Osteocyte (in vitro differentiated cells): ENCODE results near the gene RPLP2. TPM values are rescaled to one million over a fixed set of nuclear protein-coding genes. Genes with fewer than 3 reads are reported as not detected.

Source experiments
- DNase-seq: peaks from one replicate; pipeline ENCODE4 v3.0.0; 2021; ENCODE audit warnings: mixed read lengths; ENCODE audit not compliant: unreplicated experiment; ENCODE audit errors: extremely low spot score
- H3K27ac Mint-ChIP-seq: one replicate; pipeline ENCODE4 v1.8.0; 2021; ENCODE audit warnings: mild to moderate bottlenecking, mixed read lengths; ENCODE audit not compliant: unreplicated experiment
- H3K27me3 Mint-ChIP-seq: one replicate; pipeline ENCODE4 v1.8.0; 2021; ENCODE audit warnings: mixed read lengths; ENCODE audit not compliant: unreplicated experiment
- H3K36me3 Mint-ChIP-seq: one replicate; pipeline ENCODE4 v1.8.0; 2021; ENCODE audit warnings: mixed read lengths; ENCODE audit not compliant: unreplicated experiment
- H3K4me1 Mint-ChIP-seq: one replicate; pipeline ENCODE4 v1.8.0; 2021; ENCODE audit warnings: mixed read lengths; ENCODE audit not compliant: unreplicated experiment
- H3K4me3 Mint-ChIP-seq: one replicate; pipeline ENCODE4 v1.8.0; 2021; ENCODE audit warnings: mild to moderate bottlenecking, moderate library complexity, mixed read lengths; ENCODE audit not compliant: unreplicated experiment
- H3K9me3 Mint-ChIP-seq: one replicate; pipeline ENCODE4 v1.8.0; 2021; ENCODE audit warnings: mixed read lengths; ENCODE audit not compliant: unreplicated experiment
- total RNA-seq: library from RNA; stranded (reverse); gene quantifications from 2 replicates; pipeline ENCODE4 v1.2.1, GENCODE V29; 2021
- TF ChIP-seq, protein P1 (sequence below): fragments of 200-600 bp; sonication (generic); IDR thresholded peaks from 2 replicates; pipeline ENCODE4 v1.5.0; 2021; ENCODE audit warnings: antibody characterized with exemption, mild to moderate bottlenecking, moderate library complexity

Gene RPLP2
- total RNA-seq, 1 donor from 2014 or later, result 1,500 TPM

DNA sequence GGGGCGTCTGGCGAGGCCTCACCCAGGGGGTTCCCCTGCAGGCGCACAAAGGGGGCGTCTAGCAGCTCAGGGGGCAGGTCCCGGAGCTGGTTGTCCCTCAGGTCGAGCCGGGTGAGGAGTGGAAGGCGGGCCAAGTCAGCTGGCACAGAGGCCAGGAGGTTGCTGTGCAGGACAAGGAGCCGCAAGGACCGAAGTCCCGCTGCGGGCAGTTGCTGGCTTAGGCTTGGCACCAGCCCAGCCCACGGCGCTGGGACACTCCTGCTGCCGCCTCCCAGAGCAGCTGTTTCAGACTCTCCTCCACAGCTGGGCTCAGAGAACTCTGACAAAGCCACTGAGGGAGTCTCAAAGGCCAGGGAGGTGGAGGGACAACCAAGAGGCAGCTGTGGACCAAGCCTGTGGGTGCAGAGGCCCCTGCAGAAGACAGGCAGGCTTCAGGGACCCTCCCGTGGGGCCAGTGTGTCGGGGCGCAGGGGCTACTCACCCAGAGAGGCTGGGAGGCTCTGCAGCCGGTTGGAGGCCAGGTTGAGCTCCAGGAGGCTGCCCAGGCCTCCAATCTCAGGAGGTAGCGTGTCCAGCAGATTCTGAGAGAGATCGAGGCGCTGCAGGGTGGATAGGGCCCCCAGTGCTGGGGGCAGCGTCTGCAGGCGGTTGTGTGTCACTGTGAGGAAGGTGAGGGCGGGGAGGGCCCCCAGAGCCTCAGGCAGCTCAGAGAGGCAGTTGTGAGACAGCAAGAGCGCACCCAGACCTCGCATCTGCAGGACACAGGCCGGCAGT is 6.9 kb upstream of the RPLP2 start:
- TF ChIP-seq, protein P1, sequence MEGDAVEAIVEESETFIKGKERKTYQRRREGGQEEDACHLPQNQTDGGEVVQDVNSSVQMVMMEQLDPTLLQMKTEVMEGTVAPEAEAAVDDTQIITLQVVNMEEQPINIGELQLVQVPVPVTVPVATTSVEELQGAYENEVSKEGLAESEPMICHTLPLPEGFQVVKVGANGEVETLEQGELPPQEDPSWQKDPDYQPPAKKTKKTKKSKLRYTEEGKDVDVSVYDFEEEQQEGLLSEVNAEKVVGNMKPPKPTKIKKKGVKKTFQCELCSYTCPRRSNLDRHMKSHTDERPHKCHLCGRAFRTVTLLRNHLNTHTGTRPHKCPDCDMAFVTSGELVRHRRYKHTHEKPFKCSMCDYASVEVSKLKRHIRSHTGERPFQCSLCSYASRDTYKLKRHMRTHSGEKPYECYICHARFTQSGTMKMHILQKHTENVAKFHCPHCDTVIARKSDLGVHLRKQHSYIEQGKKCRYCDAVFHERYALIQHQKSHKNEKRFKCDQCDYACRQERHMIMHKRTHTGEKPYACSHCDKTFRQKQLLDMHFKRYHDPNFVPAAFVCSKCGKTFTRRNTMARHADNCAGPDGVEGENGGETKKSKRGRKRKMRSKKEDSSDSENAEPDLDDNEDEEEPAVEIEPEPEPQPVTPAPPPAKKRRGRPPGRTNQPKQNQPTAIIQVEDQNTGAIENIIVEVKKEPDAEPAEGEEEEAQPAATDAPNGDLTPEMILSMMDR, result no peak
- Mint-ChIP-seq H3K4me3 (peak overlapping the region; percentile 29), H3K36me3 (no peaks in the 10 kb centered on the region), H3K4me1 (peaks cover 9% of the 10 kb centered on the region), H3K27ac (no peak overlapping the region), H3K9me3 (no peaks in the 10 kb centered on the region), H3K27me3 (no peaks in the 10 kb centered on the region)
- DNase-seq, result no peak

DNA sequence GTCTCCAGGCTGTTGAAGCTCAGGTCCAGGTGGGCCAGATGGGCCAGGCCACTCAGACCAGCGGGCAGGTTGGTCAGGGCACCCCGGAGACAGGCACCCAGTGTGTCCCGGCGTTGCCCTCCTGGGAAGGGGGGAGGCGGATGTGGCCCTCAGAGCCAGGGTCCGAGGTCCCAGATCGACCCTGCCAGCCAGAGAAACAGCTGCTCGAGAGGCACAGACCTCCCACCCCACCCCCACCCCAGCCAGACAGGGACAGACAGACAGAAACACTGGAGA is 6.4 kb upstream of the RPLP2 start:
- TF ChIP-seq, protein P1, result no peak
- Mint-ChIP-seq H3K9me3 (no peaks in the 10 kb centered on the region), H3K4me1 (peaks cover 12% of the 10 kb centered on the region), H3K36me3 (no peaks in the 10 kb centered on the region), H3K4me3 (no peak overlapping the region), H3K27me3 (no peaks in the 10 kb centered on the region), H3K27ac (no peak overlapping the region)
- no peak for DNase-seq

DNA sequence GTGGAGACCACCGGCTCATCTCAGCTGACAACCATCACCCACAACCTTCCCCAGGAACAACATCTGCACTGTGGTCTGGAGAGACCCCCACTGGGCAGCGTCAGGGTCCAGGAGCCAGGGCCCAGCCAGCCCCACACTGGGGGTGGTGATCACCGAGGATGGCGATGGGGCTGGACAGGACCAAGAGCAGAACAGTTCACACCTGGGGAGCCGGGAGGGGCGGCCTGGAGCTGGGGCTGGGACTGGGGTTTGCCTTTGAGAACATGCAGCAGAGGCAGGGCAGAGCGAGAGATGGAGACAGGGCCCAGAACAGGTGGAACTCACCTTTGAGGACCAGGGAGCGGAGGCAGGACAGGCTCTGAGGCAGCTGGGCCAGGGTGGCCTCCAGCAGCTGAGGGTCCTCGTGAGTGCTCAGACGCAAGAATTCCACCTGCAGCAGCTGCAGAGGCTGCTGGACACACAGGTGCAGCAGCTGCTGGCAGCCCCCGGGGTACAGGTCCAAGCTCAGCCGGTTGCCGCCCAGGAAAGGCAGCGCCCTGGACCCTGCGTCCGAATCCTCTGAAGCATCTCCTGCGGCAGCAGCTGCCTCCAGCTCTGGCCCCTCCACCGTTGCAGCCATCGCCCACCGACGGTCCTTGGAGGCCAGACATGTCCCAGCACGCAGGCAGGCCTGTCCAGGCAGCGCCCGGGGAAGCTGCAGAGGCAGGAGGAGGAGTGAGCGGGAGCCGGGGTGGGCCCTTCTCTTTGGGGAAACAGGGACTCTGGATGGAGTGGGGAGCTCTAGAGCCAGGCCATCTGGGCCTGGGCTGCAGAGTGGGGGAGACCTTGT is 5.8 kb upstream of the RPLP2 start:
- Mint-ChIP-seq H3K27ac (peak overlapping the region; percentile 18), H3K9me3 (no peaks in the 10 kb centered on the region), H3K27me3 (no peaks in the 10 kb centered on the region), H3K4me1 (peaks cover 18% of the 10 kb centered on the region), H3K36me3 (no peaks in the 10 kb centered on the region), H3K4me3 (peak overlapping the region; percentile 68)
- peak; percentile 82 for DNase-seq
- TF ChIP-seq, protein P1, result no peak

DNA sequence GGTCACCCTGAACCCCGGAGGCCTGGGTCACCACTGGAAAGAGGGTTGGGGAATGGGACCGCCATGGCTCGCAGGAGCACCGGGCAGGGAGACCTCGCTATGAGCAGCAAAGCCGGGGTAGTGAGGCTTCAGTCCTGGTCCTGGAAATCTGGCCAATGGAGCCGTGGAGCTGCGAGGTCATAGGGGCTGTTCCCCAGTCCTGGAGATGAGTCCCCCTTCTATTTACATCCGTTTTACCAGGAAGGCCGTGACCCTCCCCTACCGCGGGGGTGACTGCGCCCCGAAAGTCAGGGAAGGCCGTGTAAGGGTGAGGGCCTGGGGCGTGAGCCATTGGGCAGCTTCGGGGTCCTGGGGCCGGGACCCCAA is 5.2 kb upstream of the RPLP2 start:
- peak overlapping the region; percentile 68 for H3K4me3 Mint-ChIP-seq
- TF ChIP-seq, protein P1, result no peak
- no peaks in the 10 kb centered on the region for H3K36me3 Mint-ChIP-seq
- peak overlapping the region; percentile 18 for H3K27ac Mint-ChIP-seq
- no peaks in the 10 kb centered on the region for H3K9me3 Mint-ChIP-seq
- H3K4me1 Mint-ChIP-seq, result peaks cover 19% of the 10 kb centered on the region
- no peak for DNase-seq
- H3K27me3 Mint-ChIP-seq, result no peaks in the 10 kb centered on the region
